ENCODE measurements around the gene CLEC10A. TPM values are rescaled to one million over a fixed set of nuclear protein-coding genes. Genes with fewer than 3 reads are reported as not detected.

Gene CLEC10A
- total RNA-seq, 4 donors from 2014 or later, result 1.8 to 9.9 (median 5.6) TPM

DNA sequence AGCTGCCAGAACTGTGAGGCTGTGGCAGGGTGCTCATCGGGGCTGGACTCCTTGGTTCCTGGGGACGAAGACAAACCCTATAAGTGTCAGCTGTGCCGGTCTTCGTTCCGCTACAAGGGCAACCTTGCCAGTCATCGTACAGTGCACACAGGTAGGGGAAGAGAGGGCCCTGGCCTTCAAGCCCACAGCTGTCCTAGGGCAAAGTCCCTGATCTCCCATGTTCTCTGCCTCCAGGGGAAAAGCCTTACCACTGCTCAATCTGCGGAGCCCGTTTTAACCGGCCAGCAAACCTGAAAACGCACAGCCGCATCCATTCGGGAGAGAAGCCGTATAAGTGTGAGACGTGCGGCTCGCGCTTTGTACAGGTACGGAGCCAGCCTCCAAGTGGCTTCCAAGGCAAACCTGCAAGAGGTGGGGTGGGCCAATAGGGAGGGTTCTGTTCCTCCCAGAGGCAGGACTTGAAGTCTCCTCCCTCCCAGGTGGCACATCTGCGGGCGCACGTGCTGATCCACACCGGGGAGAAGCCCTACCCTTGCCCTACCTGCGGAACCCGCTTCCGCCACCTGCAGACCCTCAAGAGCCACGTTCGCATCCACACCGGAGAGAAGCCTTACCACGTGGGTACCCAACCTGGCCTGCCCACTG, 53.5 kb downstream of the CLEC10A start:
- no peak overlapping the region for H3K4me3 ChIP-seq
- H3K9me3 ChIP-seq, result no peaks in the 10 kb centered on the region
- TF ChIP-seq CTCF (IDR thresholded peaks at IDR 0.05) (no peak), POLR2A (IDR thresholded peaks at IDR 0.05) (no peak)
- no peak for DNase-seq
- peaks cover 2 to 24% (median 15%) of the 10 kb centered on the region in 4 donors for H3K4me1 ChIP-seq
- no peak overlapping the region for H3K27ac ChIP-seq
- no peaks in the 10 kb centered on the region for H3K36me3 ChIP-seq
- no peaks in the 10 kb centered on the region for H3K27me3 ChIP-seq

GRCh38 chr17:7025245-7025644, 54.8 kb downstream of the CLEC10A start:
- H3K9me3 ChIP-seq, result no peaks in the 10 kb centered on the region
- no peaks in the 10 kb centered on the region for H3K27me3 ChIP-seq
- H3K36me3 ChIP-seq, result no peaks in the 10 kb centered on the region
- no peak overlapping the region for H3K4me3 ChIP-seq
- H3K27ac ChIP-seq, result no peak overlapping the region
- peaks cover 2 to 24% (median 15%) of the 10 kb centered on the region in 4 donors for H3K4me1 ChIP-seq
- DNase-seq, result no peak
- TF ChIP-seq POLR2A (IDR thresholded peaks at IDR 0.05), result no peak
- TF ChIP-seq CTCF (IDR thresholded peaks at IDR 0.05), result no peak

Small RNA genes lying within 50 kb of the gene (small RNA-seq; reads per million reads assigned to genes)
- 0 reads per million in 2 donors for gene AC120057.1

Other genes with a start within 250 kb of the CLEC10A start
- not detected for gene TEKT1, start 248.5 kb downstream of the CLEC10A start, total RNA-seq
- not detected for gene ALOX12, start 84.2 kb downstream of the CLEC10A start, total RNA-seq
- gene RNASEK, start 67.6 kb downstream of the CLEC10A start, total RNA-seq, result 100 to 1,000 TPM in 2 of 4 donors, 10 to 100 TPM in 2; 56.9 to 138 (median 109) TPM
- 1 to 10 TPM in 2 of 4 donors, under 1 TPM in 2; 0.57 to 9.9 (median 1.4) TPM for gene BCL6B, start 57.2 kb downstream of the CLEC10A start, total RNA-seq
- gene SLC16A13, start 44.2 kb downstream of the CLEC10A start, total RNA-seq, result 10 to 100 TPM in 1 of 4 donors, 1 to 10 TPM in 3; 7.5 to 16.4 (median 8.8) TPM
- 1 to 10 TPM in 1 of 4 donors, under 1 TPM in 1, not detected in 2; 0.94 to 1.1 TPM for gene SLC16A11, start 36.2 kb downstream of the CLEC10A start, total RNA-seq
- gene ASGR2, start 34.6 kb upstream of the CLEC10A start, total RNA-seq, result not detected
- 1 to 10 TPM in 1 of 4 donors, under 1 TPM in 2, not detected in 1; 0.88 to 2.5 (median 0.94) TPM for gene ASGR1, start 99.1 kb upstream of the CLEC10A start, total RNA-seq
- gene DLG4, start 139.6 kb upstream of the CLEC10A start, total RNA-seq, result 10 to 100 TPM in 2 of 4 donors, 1 to 10 TPM in 2; 2.6 to 15.7 (median 9.4) TPM
- gene ACADVL, start 139.7 kb upstream of the CLEC10A start, total RNA-seq, result 1,000 to 10,000 TPM; 1,292 to 4,167 (median 1,553) TPM
- 10 to 100 TPM; 42.1 to 61.9 (median 50.1) TPM for gene DVL2, start 154.3 kb upstream of the CLEC10A start, total RNA-seq
- gene PHF23, start 159.2 kb upstream of the CLEC10A start, total RNA-seq, result 10 to 100 TPM; 22.2 to 38.8 (median 35.1) TPM
- 100 to 1,000 TPM; 288 to 521 (median 367) TPM for gene GABARAP, start 162.2 kb upstream of the CLEC10A start, total RNA-seq
- gene CTDNEP1, start 171.5 kb upstream of the CLEC10A start, total RNA-seq, result 10 to 100 TPM; 55.3 to 86.9 (median 76.4) TPM
- gene ELP5, start 172.0 kb upstream of the CLEC10A start, total RNA-seq, result 10 to 100 TPM; 15.1 to 75.1 (median 29.0) TPM
- 1,000 to 10,000 TPM in 1 of 4 donors, 100 to 1,000 TPM in 2, 10 to 100 TPM in 1; 80.0 to 1,052 (median 864) TPM for gene CLDN7, start 182.2 kb upstream of the CLEC10A start, total RNA-seq
- 1 to 10 TPM in 3 of 4 donors, not detected in 1; 1.1 to 7.6 (median 4.8) TPM for gene SLC2A4, start 201.5 kb upstream of the CLEC10A start, total RNA-seq
- 10 to 100 TPM; 20.7 to 70.0 (median 24.6) TPM for gene YBX2, start 214.4 kb upstream of the CLEC10A start, total RNA-seq
- 100 to 1,000 TPM in 3 of 4 donors, 10 to 100 TPM in 1; 94.4 to 128 (median 120) TPM for gene EIF5A, start 227.4 kb upstream of the CLEC10A start, total RNA-seq
- 100 to 1,000 TPM in 1 of 4 donors, 10 to 100 TPM in 3; 93.2 to 148 (median 94.2) TPM for gene GPS2, start 235.1 kb upstream of the CLEC10A start, total RNA-seq
- 10 to 100 TPM; 23.3 to 69.0 (median 53.9) TPM for gene NEURL4, start 249.1 kb upstream of the CLEC10A start, total RNA-seq